ENCODE data around the gene COMMD6. TPM values are rescaled to one million over a fixed set of nuclear protein-coding genes. Genes with fewer than 3 reads are reported as not detected.

The COMMD6 gene
- polyA plus RNA-seq, 3 donors: 180 to 401 (median 330) TPM

DNA sequence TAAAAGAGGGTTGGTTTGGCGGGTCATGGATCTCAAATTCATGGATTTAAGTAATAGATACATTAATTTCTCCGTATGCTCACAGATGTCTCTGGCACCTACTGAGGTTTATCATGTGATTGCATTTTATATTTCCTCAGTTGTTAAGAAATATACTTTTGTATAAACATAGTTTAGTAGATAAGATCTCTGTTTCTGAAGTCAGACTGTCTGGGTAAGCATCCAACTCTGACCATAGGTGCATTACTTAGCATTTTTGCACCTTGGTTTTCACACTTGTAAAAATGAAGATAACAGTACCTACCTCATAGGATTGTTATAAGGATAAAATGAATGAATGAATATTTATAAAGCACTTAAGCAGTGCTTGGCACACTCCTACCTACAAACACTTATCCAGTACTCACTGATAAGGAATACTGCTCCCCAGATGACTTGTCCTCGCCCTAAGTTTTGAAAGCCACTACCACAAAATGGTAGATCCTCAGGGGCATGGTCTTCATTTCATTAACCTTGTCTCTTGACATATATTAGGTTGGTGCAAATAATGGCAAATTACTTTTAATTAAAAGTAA is 26.5 kb downstream of the COMMD6 start:
- Histone ChIP-seq H3K9ac (ENCODE audit: insufficient read depth, low read length, poor library complexity, severe bottlenecking) (no peak overlapping the region), H3K27ac (ENCODE audit: low read depth in 1 of 2, low read length in 2 of 2) (no peak overlapping the region), H3K36me3 (replicated peaks in 1 of 2; ENCODE audit: control insufficient read depth in 1 of 2, insufficient read depth in 2 of 2, low read length in 2 of 2) (no peaks in the 10 kb centered on the region), H3K4me3 (replicated peaks in 1 of 3; ENCODE audit: low read depth in 2 of 3, low read length in 3 of 3) (no peak overlapping the region), H3K9me3 (replicated peaks in 1 of 2; ENCODE audit: control insufficient read depth in 1 of 2, insufficient read depth in 1 of 2, low read length in 2 of 2) (no peaks in the 10 kb centered on the region), H4K20me1 (ENCODE audit: insufficient read depth, low read length) (no peaks in the 10 kb centered on the region), H3K27me3 (ENCODE audit: control insufficient read depth in 2 of 2, insufficient read depth in 2 of 2, low read length in 2 of 2) (no peaks in the 10 kb centered on the region), H2AFZ (ENCODE audit: insufficient read depth, low read depth, low read length, poor library complexity, severe bottlenecking) (no peak overlapping the region), H3K79me2 (ENCODE audit: insufficient read depth, low read length) (no peaks in the 10 kb centered on the region), H3K4me1 (ENCODE audit: control insufficient read depth in 1 of 2, insufficient read depth in 2 of 2, low read length in 2 of 2) (peaks cover 40 to 41% of the 10 kb centered on the region in 2 donors), H3K4me2 (replicated peaks; ENCODE audit: extremely low read depth, low read length, poor library complexity, severe bottlenecking) (no peak overlapping the region)
- Mint-ChIP-seq H3K4me1 (peaks cover 35% of the 10 kb centered on the region), H3K27me3 (ENCODE audit: low read depth in 3 of 3) (no peaks in the 10 kb centered on the region), H3K27ac (no peak overlapping the region), H3K36me3 (no peaks in the 10 kb centered on the region), H3K9me3 (peaks cover 0 to 10% (median 3%) of the 10 kb centered on the region in 7 donors), H3K4me3 (no peak overlapping the region)
- no peak for DNase-seq
- TF ChIP-seq, protein P1, sequence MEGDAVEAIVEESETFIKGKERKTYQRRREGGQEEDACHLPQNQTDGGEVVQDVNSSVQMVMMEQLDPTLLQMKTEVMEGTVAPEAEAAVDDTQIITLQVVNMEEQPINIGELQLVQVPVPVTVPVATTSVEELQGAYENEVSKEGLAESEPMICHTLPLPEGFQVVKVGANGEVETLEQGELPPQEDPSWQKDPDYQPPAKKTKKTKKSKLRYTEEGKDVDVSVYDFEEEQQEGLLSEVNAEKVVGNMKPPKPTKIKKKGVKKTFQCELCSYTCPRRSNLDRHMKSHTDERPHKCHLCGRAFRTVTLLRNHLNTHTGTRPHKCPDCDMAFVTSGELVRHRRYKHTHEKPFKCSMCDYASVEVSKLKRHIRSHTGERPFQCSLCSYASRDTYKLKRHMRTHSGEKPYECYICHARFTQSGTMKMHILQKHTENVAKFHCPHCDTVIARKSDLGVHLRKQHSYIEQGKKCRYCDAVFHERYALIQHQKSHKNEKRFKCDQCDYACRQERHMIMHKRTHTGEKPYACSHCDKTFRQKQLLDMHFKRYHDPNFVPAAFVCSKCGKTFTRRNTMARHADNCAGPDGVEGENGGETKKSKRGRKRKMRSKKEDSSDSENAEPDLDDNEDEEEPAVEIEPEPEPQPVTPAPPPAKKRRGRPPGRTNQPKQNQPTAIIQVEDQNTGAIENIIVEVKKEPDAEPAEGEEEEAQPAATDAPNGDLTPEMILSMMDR (IDR thresholded peaks at IDR 0.05): no peak
- WGBS (ENCODE audit: insufficient coverage): no CpG with 5 or more reads among the region's 3 CpGs
- intact Hi-C loops (cut with micrococcal nuclease): no loop called here

DNA sequence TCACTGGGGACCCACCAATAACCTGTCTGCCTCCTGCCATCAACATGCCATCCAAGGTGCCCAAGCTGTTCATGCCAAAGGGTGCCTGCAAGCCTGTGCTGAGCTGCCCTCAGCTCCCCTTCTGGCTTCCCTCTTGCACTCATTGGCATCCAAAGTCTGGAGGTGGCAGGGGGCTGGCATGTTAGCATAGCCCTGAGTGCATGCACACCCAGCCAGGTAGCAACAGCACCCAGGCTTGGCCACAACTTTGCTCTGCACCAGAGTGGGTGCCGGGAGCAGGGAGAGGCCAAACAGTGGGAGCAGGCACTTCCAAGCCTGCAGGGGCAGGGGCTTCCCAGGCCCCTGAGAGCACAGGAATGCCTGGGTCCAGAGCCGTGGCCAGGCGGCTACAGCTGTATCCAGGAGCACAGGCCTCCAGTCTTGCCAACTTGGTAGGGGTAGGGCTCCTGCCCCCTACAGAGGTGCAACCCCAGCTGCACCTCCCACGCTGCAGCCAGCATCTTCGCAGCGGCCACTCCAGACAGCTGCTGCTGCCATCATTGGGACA is 29.6 kb downstream of the COMMD6 start:
- Mint-ChIP-seq H3K4me3 (no peak overlapping the region), H3K9me3 (peaks cover 0 to 2% (median 0%) of the 10 kb centered on the region in 7 donors), H3K27ac (no peak overlapping the region), H3K4me1 (peaks cover 45% of the 10 kb centered on the region), H3K36me3 (no peaks in the 10 kb centered on the region), H3K27me3 (ENCODE audit: low read depth in 3 of 3) (peaks cover 0 to 4% (median 0%) of the 10 kb centered on the region in 3 donors)
- Histone ChIP-seq H3K9me3 (replicated peaks in 1 of 2; ENCODE audit: control insufficient read depth in 1 of 2, insufficient read depth in 1 of 2, low read length in 2 of 2) (no peaks in the 10 kb centered on the region), H3K79me2 (ENCODE audit: insufficient read depth, low read length) (no peaks in the 10 kb centered on the region), H3K4me1 (ENCODE audit: control insufficient read depth in 1 of 2, insufficient read depth in 2 of 2, low read length in 2 of 2) (peaks cover 50 to 56% of the 10 kb centered on the region in 2 donors), H3K4me3 (replicated peaks in 1 of 3; ENCODE audit: low read depth in 2 of 3, low read length in 3 of 3) (no peak overlapping the region), H3K27ac (ENCODE audit: low read depth in 1 of 2, low read length in 2 of 2) (no peak overlapping the region), H3K36me3 (replicated peaks in 1 of 2; ENCODE audit: control insufficient read depth in 1 of 2, insufficient read depth in 2 of 2, low read length in 2 of 2) (no peaks in the 10 kb centered on the region), H2AFZ (ENCODE audit: insufficient read depth, low read depth, low read length, poor library complexity, severe bottlenecking) (no peak overlapping the region), H3K9ac (ENCODE audit: insufficient read depth, low read length, poor library complexity, severe bottlenecking) (no peak overlapping the region), H3K27me3 (ENCODE audit: control insufficient read depth in 2 of 2, insufficient read depth in 2 of 2, low read length in 2 of 2) (no peaks in the 10 kb centered on the region), H3K4me2 (replicated peaks; ENCODE audit: extremely low read depth, low read length, poor library complexity, severe bottlenecking) (no peak overlapping the region), H4K20me1 (ENCODE audit: insufficient read depth, low read length) (no peaks in the 10 kb centered on the region)
- no peak for DNase-seq
- TF ChIP-seq, protein P1 (IDR thresholded peaks at IDR 0.05): no peak
- 100% methylated on average over 3 of the region's 6 CpGs for WGBS (ENCODE audit: insufficient coverage)
- intact Hi-C loops (cut with micrococcal nuclease): loop anchor here in 1 of 2 donors (5.0 kb wide), 1 partner anchor 39 kb away; the partner anchor contains the start of gene UCHL3

Measured in CD14-positive monocyte (primary cell).